ENCODE data around the gene TTC16.
"Not testable (repeated sequence)": the region's sequence is repeated elsewhere in the genome, so short reads cannot be mapped to it uniquely, and the experiment has no call there.

The TTC16 gene

GRCh38 chr9:127746959-127747569 lies 31.2 kb downstream of the TTC16 start:
- DNase-seq: no peak

- DNase-seq: no peak
Measured at GRCh38 chr9:127749090-127749787, 33.4 kb downstream of the TTC16 start.

GRCh38 chr9:127751269-127752054 lies 35.6 kb downstream of the TTC16 start:
- no peak for DNase-seq

GRCh38 chr9:127753148-127753547 lies 37.3 kb downstream of the TTC16 start:
- no peak for DNase-seq

- DNase-seq: no peak
Measured at GRCh38 chr9:127753622-127754021, 37.7 kb downstream of the TTC16 start.

- DNase-seq: no peak
Measured at GRCh38 chr9:127754099-127755060, 38.5 kb downstream of the TTC16 start.

GRCh38 chr9:127755061-127756060 lies 39.5 kb downstream of the TTC16 start:
- DNase-seq: no peak

- no peak for DNase-seq
Measured at GRCh38 chr9:127756233-127756632, 40.4 kb downstream of the TTC16 start.

GRCh38 chr9:127756776-127757175 lies 40.9 kb downstream of the TTC16 start:
- DNase-seq: not testable (repeated sequence)

- no peak for DNase-seq
Measured at GRCh38 chr9:127758843-127759242, 43.0 kb downstream of the TTC16 start.

GRCh38 chr9:127761061-127761460 lies 45.2 kb downstream of the TTC16 start:
- no peak for DNase-seq

- no peak for DNase-seq
Measured at GRCh38 chr9:127761491-127761956, 45.6 kb downstream of the TTC16 start.

GRCh38 chr9:127762111-127762676 lies 46.3 kb downstream of the TTC16 start:
- no peak for DNase-seq

- DNase-seq: no peak
Measured at GRCh38 chr9:127763918-127764384, 48.1 kb downstream of the TTC16 start.

GRCh38 chr9:127765418-127765817 lies 49.5 kb downstream of the TTC16 start:
- DNase-seq: no peak

- no peak for DNase-seq
Measured at GRCh38 chr9:127767410-127767809, 51.5 kb downstream of the TTC16 start.

- no peak for DNase-seq
Measured at GRCh38 chr9:127767909-127768331, 52.0 kb downstream of the TTC16 start.

GRCh38 chr9:127768698-127769097 lies 52.8 kb downstream of the TTC16 start:
- DNase-seq: no peak

- no peak for DNase-seq
Measured at GRCh38 chr9:127769101-127769500, 53.2 kb downstream of the TTC16 start.

- no peak for DNase-seq
Measured at GRCh38 chr9:127769929-127770582, 54.2 kb downstream of the TTC16 start.
